Spleen (tissue), 11 donors: Measurements from ENCODE around the gene CGNL1. TPM values are rescaled to one million over a fixed set of nuclear protein-coding genes. Genes with fewer than 3 reads are reported as not detected.

Experiments used
- DNase-seq: peaks from one replicate; pipeline ENCODE4 v3.0.0-alpha.2; 2020
- H3K27ac ChIP-seq, 8 donors: fragments of 200-600 bp; sonication (generic) in 7 of 8; 1 replicate in 4 of 8; 2 replicates in 4 of 8; pipeline versions ENCODE4 v1.5.0 to v1.8.0; 2016 to 2021; ENCODE audit warnings: inconsistent platforms in 4 of 8, mild to moderate bottlenecking in 4 of 8, moderate library complexity in 1 of 8
- H3K27me3 ChIP-seq, 7 donors: fragments of 200-600 bp; sonication (generic) in 6 of 7; replicated peaks in 1 of 7; 1 replicate in 4 of 7; 2 replicates in 3 of 7; pipeline versions ENCODE4 v1.5.0 to v1.8.0; 2016 to 2021; ENCODE audit warnings: inconsistent platforms in 3 of 7, mild to moderate bottlenecking in 1 of 7
- H3K36me3 ChIP-seq, 6 donors: fragments of 200-600 bp; sonication (generic) in 5 of 6; 1 replicate in 4 of 6; 2 replicates in 2 of 6; pipeline versions ENCODE4 v1.5.0 to v1.8.0; 2016 to 2021; ENCODE audit warnings: inconsistent platforms in 2 of 6
- H3K4me1 ChIP-seq, 6 donors: fragments of 200-600 bp; sonication (generic) in 5 of 6; 1 replicate in 3 of 6; 2 replicates in 3 of 6; pipeline versions ENCODE4 v1.5.0 to v1.8.0; 2016 to 2021; ENCODE audit warnings: inconsistent platforms in 3 of 6
- H3K4me3 ChIP-seq, 8 donors: fragments of 200-600 bp; sonication (generic) in 7 of 8; 1 replicate in 4 of 8; 2 replicates in 4 of 8; pipeline versions ENCODE4 v1.5.0 to v1.8.0; 2016 to 2021; ENCODE audit warnings: inconsistent platforms in 4 of 8, mild to moderate bottlenecking in 4 of 8, moderate library complexity in 2 of 8
- H3K9me3 ChIP-seq, 8 donors: fragments of 200-600 bp; sonication (generic) in 7 of 8; 1 replicate in 4 of 8; 2 replicates in 4 of 8; pipeline versions ENCODE4 v1.5.0 to v1.8.0; 2016 to 2021; ENCODE audit warnings: inconsistent platforms in 4 of 8
- POLR2A ChIP-seq, 3 donors: fragments of 450-650 bp; IDR thresholded peaks; one replicate each; pipeline ENCODE4 v1.5.1; 2017; ENCODE audit warnings: antibody characterized with exemption in 3 of 3, mild to moderate bottlenecking in 1 of 3
- POLR2AphosphoS5 ChIP-seq, 3 donors: sonication (generic); formaldehyde crosslinking; IDR thresholded peaks; one replicate each; pipeline ENCODE4 v1.5.1; 2017; ENCODE audit warnings: antibody characterized with exemption in 3 of 3
- WGBS, 5 donors: extraction: QIAGEN DNeasy Blood & Tissue Kit in 3 of 5; methylation state at CpG; one replicate each; pipeline versions ENCODE4 v1.1.5 to v1.1.7; 2013 to 2018; 5-methylcytosine and 5-hydroxymethylcytosine counted together
- intact Hi-C: fragments of 100-400 bp; cut with DNase I; formaldehyde crosslinking; loops from one replicate; pipeline ENCODE4 v1.15.0; 2023; ENCODE audit warnings: low total_unique reads
- polyA plus RNA-seq, 3 donors: library from polyadenylated mRNA; stranded (reverse); fragments of 200-250 nt; gene quantifications; one replicate each; pipeline ENCODE4 v1.2.1, GENCODE V29; 2013
- total RNA-seq, 7 donors: library from RNA; depleted of rRNA in 3 of 7; stranded (reverse); fragments of >200 nt in 3 of 7; fragmentation: NEBNext Ultra II Directional in 4 of 7; extraction: Animal tissue kit (Norgen Biotek cat#: 25700) in 4 of 7; gene quantifications; one replicate each; pipeline versions ENCODE4 v1.1.0 to v1.2.1, GENCODE V29; 2016 to 2021
- TF ChIP-seq, protein P1 (sequence below), 11 experiments: fragments of 200-600 bp in 7 of 11; fragments of 450-650 bp in 4 of 11; sonication (generic) in 4 of 11; IDR thresholded peaks in 8 of 11; conservative IDR thresholded peaks in 3 of 11; 1 replicate in 7 of 11; 2 replicates in 4 of 11; pipeline versions ENCODE4 v1.4.0 to v1.8.0; 2016 to 2021; ENCODE audit warnings: antibody characterized with exemption in 11 of 11, inconsistent platforms in 4 of 11, mild to moderate bottlenecking in 1 of 11
- donor health status: healthy with polysubstance abuse.
- donor health status: DM: no; HTN: no; CAD: no; lungs with moderate emphysema.
- donor health status: DM: no; HTN: no; CAD: no.
- donor health status: Bipolar disorder and iron deficiency.
- donor health status: healthy.
- donor health status: DM: no; HTN: no; CAD: no.
- donor health status: DM: yes; HTN: yes; CAD: no.

The CGNL1 gene
- total and polyA plus RNA-seq, 10 donors = 0.07 to 0.73 (median 0.36) TPM

DNA sequence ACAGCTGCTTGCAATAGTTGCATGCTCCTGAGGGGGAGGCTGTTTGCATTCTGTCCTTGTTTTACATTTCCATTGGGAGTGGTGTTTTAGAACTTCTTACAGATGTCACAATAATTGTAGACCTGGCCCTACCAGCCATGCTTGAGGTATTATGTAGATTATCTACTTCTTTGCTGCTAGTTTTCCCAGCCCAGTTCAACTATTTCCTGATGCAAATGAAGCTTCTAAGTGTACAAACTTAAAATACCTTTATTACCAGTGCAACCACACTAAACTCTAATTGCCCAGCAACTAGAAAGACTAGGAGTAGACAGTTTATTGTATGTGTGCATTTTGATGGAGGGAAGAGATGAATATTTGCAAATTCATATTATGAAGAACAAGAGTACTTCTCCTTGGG, 110.5 kb downstream of the CGNL1 start:
- intact Hi-C loops = no loop called here
- H3K27ac ChIP-seq = no peak overlapping the region
- H3K4me3 ChIP-seq = no peak overlapping the region
- no peak for TF ChIP-seq POLR2A (IDR thresholded peaks at IDR 0.05)
- TF ChIP-seq, protein P1, sequence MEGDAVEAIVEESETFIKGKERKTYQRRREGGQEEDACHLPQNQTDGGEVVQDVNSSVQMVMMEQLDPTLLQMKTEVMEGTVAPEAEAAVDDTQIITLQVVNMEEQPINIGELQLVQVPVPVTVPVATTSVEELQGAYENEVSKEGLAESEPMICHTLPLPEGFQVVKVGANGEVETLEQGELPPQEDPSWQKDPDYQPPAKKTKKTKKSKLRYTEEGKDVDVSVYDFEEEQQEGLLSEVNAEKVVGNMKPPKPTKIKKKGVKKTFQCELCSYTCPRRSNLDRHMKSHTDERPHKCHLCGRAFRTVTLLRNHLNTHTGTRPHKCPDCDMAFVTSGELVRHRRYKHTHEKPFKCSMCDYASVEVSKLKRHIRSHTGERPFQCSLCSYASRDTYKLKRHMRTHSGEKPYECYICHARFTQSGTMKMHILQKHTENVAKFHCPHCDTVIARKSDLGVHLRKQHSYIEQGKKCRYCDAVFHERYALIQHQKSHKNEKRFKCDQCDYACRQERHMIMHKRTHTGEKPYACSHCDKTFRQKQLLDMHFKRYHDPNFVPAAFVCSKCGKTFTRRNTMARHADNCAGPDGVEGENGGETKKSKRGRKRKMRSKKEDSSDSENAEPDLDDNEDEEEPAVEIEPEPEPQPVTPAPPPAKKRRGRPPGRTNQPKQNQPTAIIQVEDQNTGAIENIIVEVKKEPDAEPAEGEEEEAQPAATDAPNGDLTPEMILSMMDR (IDR thresholded peaks at IDR 0.05 in 8 of 11, conservative IDR thresholded peaks at IDR 0.05 in 3 of 11) = no peak
- no peak for TF ChIP-seq POLR2AphosphoS5 (IDR thresholded peaks at IDR 0.05)
- H3K4me1 ChIP-seq = no peaks in the 10 kb centered on the region
- H3K27me3 ChIP-seq = peaks cover 0 to 26% (median 0%) of the 10 kb centered on the region in 7 donors
- no peak for DNase-seq
- no peaks in the 10 kb centered on the region for H3K9me3 ChIP-seq
- no peaks in the 10 kb centered on the region for H3K36me3 ChIP-seq

DNA sequence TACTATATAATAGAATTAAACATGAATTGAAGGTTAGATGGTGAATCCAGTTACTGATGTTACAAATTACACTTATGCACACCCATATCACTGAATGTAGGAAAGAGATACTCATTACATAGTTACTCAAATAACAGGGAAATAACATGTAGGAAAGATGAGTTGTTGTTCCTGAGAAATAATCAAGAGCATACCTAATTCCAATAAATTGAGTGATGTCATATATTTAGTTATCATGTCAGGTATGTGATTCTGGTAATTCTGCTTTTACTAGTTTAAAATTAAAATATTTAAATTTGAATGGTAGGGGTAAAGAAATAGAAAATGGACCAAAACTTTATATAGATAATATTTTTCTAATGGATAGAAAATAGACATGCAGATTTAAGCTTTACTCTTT, 112.8 kb downstream of the CGNL1 start:
- Histone ChIP-seq H3K4me3 (no peak overlapping the region), H3K27ac (no peak overlapping the region), H3K27me3 (peaks cover 0 to 26% (median 0%) of the 10 kb centered on the region in 7 donors), H3K4me1 (no peaks in the 10 kb centered on the region), H3K9me3 (no peaks in the 10 kb centered on the region), H3K36me3 (no peaks in the 10 kb centered on the region)
- intact Hi-C loops = no loop called here
- no peak for DNase-seq
- TF ChIP-seq, protein P1 (IDR thresholded peaks at IDR 0.05 in 8 of 11, conservative IDR thresholded peaks at IDR 0.05 in 3 of 11) = no peak
- no peak for TF ChIP-seq POLR2AphosphoS5 (IDR thresholded peaks at IDR 0.05)
- no peak for TF ChIP-seq POLR2A (IDR thresholded peaks at IDR 0.05)

DNA sequence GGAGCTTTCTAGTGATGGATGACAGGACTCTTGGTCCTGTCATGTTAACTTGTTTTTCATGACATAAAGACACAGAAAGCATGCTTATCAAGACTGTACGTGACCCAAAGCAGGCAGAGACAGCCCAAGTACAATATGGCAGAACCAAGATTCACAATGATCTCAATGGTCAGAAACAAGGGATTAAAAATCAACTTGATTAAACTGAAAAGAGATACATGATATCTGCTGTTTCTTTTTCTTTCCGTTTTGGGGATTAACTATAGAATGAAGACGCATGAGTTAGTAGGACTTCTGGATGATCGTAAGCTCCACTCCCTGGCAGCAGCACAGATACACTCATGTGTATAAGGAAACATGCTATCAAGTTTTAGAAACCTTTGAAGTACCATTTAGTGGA, 117.0 kb downstream of the CGNL1 start:
- Histone ChIP-seq H3K27ac (no peak overlapping the region), H3K4me1 (peaks cover 0 to 6% (median 0%) of the 10 kb centered on the region in 6 donors), H3K9me3 (no peaks in the 10 kb centered on the region), H3K36me3 (no peaks in the 10 kb centered on the region), H3K4me3 (no peak overlapping the region), H3K27me3 (peaks cover 0 to 13% (median 0%) of the 10 kb centered on the region in 7 donors)
- intact Hi-C loops = no loop called here
- TF ChIP-seq, protein P1 (IDR thresholded peaks at IDR 0.05 in 8 of 11, conservative IDR thresholded peaks at IDR 0.05 in 3 of 11) = no peak
- no peak for TF ChIP-seq POLR2A (IDR thresholded peaks at IDR 0.05)
- 92 to 96% (median 93%) methylated on average over 4 of the region's 4 CpGs for WGBS, 5 donors
- no peak for DNase-seq

DNA sequence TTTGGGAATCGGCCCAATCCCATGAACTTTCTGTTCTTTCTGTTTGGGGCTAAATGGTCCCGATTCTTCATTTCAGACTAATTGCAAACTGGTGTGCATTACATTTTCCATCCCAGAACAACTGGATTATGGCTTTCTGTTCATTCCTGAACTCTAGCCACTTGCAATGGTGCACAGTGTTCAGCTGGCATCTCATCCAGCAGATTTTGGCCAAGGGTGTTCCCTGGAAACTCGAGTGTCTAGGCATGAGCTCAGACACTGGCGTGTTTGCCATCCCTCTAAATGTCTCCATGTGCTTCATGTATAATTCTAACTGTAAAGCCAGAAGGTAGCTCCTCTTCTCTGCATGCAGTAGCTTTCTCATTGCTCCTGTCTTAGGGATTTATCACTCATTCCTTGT, 118.3 kb downstream of the CGNL1 start:
- no peak for DNase-seq
- no peaks in the 10 kb centered on the region for H3K36me3 ChIP-seq

More for the DNA sequence above, 118.3 kb downstream of the CGNL1 start:
- intact Hi-C loops = no loop called here
- TF ChIP-seq POLR2AphosphoS5 (IDR thresholded peaks at IDR 0.05) (no peak), POLR2A (IDR thresholded peaks at IDR 0.05) (no peak)
- TF ChIP-seq, protein P1 (IDR thresholded peaks at IDR 0.05 in 8 of 11, conservative IDR thresholded peaks at IDR 0.05 in 3 of 11) = no peak
- WGBS, 5 donors = 83 to 97% (median 91%) methylated on average over 4 of the region's 4 CpGs
- H3K27me3 ChIP-seq = peaks cover 0 to 13% (median 0%) of the 10 kb centered on the region in 7 donors
- no peak overlapping the region for H3K27ac ChIP-seq
- H3K4me3 ChIP-seq = no peak overlapping the region
- no peaks in the 10 kb centered on the region for H3K9me3 ChIP-seq
- peaks cover 0 to 6% (median 0%) of the 10 kb centered on the region in 6 donors for H3K4me1 ChIP-seq
